Bronchial epithelial cell (primary cell): ENCODE measurements around the gene ST3GAL4. TPM values are rescaled to one million over a fixed set of nuclear protein-coding genes. Genes with fewer than 3 reads are reported as not detected.
A peak's percentile ranks its signal among the peaks of the same experiment; 100 is the strongest.

Source experiments
- DNase-seq: peaks from one replicate; pipeline ENCODE4 v3.0.0-alpha.2; 2010; ENCODE audit warnings: low read depth
- FAIRE-seq: peaks from 2 replicates; lab custom pipeline; 2011; peaks lifted over from hg19 to GRCh38; lab: Jason Lieb, UNC
- H3K27me3 ChIP-seq: 2 replicates; pipeline ENCODE4 v1.5.1; 2011; ENCODE audit warnings: low read length; ENCODE audit not compliant: control insufficient read depth, insufficient read depth
- H3K36me3 ChIP-seq: 2 replicates; pipeline ENCODE4 v1.5.1; 2011; ENCODE audit warnings: low read length; ENCODE audit not compliant: control insufficient read depth, insufficient read depth
- H3K4me3 ChIP-seq: 2 replicates; pipeline ENCODE4 v1.5.1; 2011; ENCODE audit warnings: mild to moderate bottlenecking, low read depth, low read length, control low read depth
- total RNA-seq: library from RNA; depleted of rRNA; stranded (reverse); fragments of >200 nt; gene quantifications from 2 replicates; pipeline ENCODE4 v1.2.1, GENCODE V29; 2014
- TF ChIP-seq, protein P1 (sequence below): IDR thresholded peaks from 2 replicates; pipeline ENCODE4 v1.5.1; 2011; ENCODE audit warnings: mild to moderate bottlenecking, moderate library complexity, low read length, control low read depth, inconsistent platforms; ENCODE audit not compliant: insufficient read depth, severe bottlenecking

Gene ST3GAL4
- total RNA-seq, 1 donor from 2014 or later: 12.4 TPM

DNA sequence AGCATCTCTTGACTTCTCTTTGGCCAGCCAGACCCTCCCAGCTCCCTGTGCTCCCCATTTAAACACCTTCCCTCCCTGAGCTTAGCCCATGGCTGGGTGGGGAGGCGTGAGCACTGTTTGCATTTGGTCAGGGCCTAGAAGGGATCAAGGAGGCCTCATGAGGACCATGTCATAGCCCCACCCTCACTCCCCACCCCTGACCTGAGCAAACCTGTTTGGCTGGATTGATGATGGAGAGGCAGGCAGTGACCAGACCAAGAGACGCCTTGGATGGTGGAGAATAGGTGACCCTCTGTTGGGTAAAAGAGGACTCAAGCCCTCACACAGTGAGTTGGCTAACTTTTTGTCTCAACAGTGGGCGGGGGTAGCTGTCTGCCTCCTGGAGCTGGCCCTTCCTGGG lies 49.9 kb downstream of the ST3GAL4 start:
- FAIRE-seq (no peak), DNase-seq (peak; percentile 43)
- peaks cover 1% of the 10 kb centered on the region for H3K36me3 ChIP-seq
- TF ChIP-seq, protein P1, sequence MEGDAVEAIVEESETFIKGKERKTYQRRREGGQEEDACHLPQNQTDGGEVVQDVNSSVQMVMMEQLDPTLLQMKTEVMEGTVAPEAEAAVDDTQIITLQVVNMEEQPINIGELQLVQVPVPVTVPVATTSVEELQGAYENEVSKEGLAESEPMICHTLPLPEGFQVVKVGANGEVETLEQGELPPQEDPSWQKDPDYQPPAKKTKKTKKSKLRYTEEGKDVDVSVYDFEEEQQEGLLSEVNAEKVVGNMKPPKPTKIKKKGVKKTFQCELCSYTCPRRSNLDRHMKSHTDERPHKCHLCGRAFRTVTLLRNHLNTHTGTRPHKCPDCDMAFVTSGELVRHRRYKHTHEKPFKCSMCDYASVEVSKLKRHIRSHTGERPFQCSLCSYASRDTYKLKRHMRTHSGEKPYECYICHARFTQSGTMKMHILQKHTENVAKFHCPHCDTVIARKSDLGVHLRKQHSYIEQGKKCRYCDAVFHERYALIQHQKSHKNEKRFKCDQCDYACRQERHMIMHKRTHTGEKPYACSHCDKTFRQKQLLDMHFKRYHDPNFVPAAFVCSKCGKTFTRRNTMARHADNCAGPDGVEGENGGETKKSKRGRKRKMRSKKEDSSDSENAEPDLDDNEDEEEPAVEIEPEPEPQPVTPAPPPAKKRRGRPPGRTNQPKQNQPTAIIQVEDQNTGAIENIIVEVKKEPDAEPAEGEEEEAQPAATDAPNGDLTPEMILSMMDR: no peak
- H3K4me3 ChIP-seq: no peak overlapping the region
- H3K27me3 ChIP-seq: no peaks in the 10 kb centered on the region

DNA sequence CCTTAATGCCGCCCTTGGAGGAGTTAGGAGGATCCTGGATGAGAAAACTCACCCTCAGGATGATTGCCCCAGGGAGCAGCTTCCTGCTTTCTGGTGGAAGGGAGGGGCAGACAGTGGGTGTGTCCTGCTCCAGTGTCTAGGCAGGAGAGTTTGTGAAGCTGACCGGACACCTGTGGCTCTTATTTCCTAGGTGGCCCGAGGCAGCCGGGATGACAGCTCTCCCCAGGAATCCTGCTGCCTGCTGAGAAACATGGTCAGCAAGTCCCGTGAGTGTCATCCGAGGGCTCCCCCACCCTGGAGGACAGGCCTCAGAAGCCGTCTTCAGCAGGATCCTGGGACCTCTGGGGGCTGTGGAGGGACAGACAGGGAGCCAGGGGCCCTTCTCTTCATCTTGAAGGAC lies 50.4 kb downstream of the ST3GAL4 start:
- no peak for FAIRE-seq
- no peaks in the 10 kb centered on the region for H3K27me3 ChIP-seq
- H3K4me3 ChIP-seq: no peak overlapping the region
- peaks cover 1% of the 10 kb centered on the region for H3K36me3 ChIP-seq
- TF ChIP-seq, protein P1: no peak
- peak; percentile 37 for DNase-seq

DNA sequence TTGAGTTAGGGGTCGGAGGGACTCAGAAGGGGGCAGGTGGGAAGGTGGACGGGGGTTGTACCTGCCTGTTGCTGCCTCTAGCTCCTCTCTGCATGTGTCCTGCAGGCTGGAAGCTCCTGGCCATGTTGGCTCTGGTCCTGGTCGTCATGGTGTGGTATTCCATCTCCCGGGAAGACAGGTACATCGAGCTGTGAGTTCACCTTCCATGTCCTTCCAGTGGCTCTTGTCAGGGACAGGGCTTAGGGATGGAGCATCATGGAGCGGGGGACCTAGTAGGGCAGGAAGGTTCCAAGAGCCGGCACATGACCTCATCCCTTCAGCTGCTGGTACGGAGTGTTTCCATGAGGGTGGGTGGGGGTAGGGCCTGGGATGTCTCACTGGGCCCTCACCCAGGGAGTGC lies 50.9 kb downstream of the ST3GAL4 start:
- H3K36me3 ChIP-seq: peaks cover 1% of the 10 kb centered on the region
- FAIRE-seq: no peak
- H3K4me3 ChIP-seq: no peak overlapping the region
- TF ChIP-seq, protein P1: no peak
- no peak for DNase-seq
- H3K27me3 ChIP-seq: no peaks in the 10 kb centered on the region

DNA sequence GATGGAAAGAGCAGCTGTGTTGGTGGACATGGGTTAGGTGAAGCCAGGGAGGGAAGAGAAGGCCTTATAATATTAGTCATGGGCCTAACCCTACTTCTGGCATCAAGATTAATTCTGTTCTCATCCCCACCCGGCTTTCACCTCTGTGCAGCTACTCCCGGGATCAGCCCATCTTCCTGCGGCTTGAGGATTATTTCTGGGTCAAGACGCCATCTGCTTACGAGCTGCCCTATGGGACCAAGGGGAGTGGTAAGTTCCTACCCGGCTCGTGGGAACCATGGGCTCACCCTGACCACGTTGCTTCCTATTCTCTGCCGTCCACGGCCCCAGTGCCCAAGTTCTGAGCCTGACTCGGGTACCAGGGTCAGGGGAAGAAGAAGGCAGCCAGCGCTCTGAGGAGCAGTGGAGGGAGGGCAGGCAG lies 51.6 kb downstream of the ST3GAL4 start:
- FAIRE-seq: no peak
- no peak for DNase-seq
- TF ChIP-seq, protein P1: no peak
- Histone ChIP-seq H3K4me3 (no peak overlapping the region), H3K27me3 (no peaks in the 10 kb centered on the region), H3K36me3 (peaks cover 1% of the 10 kb centered on the region)

DNA sequence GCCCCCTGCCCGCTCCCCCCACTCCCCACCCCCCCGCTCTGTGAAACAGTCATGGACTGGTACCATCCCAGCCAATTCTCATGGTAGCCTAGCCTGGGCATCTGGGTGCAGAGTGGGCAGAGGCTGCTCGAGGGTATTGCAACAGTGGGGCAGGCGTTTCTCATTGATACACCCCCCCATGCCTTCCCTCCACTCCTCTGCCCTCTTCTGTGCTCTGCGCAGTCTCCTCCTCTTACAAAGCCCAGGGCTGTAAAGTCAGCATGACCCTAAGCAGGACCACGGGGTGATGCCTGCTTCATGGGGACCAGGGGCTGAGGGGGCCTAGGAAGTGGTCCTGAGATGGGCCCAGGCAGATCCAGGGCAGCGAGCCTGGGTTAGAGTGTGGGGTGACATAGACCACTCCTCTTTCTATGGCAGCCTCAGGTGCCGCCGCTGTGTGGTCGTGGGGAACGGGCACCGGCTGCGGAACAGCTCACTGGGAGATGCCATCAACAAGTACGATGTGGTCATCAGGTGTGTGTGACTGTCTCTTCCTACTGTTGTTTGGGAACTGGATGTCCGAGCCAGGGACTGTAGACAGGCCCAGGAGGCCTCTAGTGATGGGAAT lies 52.3 kb downstream of the ST3GAL4 start:
- FAIRE-seq (no peak), DNase-seq (no peak)
- Histone ChIP-seq H3K36me3 (peaks cover 1% of the 10 kb centered on the region), H3K27me3 (no peaks in the 10 kb centered on the region), H3K4me3 (no peak overlapping the region)
- TF ChIP-seq, protein P1: no peak

DNA sequence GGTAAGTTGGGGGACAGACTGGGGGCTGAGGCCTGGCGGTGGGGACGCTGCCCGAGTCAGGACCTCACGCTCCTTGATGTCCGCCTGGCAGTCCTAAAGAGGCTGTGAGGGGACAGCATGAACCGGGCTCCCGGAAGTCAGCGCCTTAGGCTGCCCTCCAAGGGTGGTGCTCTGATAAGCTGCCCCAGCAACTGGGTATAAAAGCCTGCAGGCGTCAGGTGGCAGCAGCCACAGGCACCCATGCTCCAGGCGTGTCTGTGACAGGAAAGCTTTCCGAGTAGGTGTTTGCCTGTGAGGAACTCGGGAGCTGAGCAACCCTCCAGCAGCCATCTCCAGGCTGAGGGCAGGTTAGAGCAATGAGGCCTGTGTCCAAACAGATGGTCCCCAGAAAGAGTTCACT lies 53.0 kb downstream of the ST3GAL4 start:
- no peak for FAIRE-seq
- DNase-seq: no peak
- Histone ChIP-seq H3K36me3 (peaks cover 1% of the 10 kb centered on the region), H3K27me3 (no peaks in the 10 kb centered on the region), H3K4me3 (no peak overlapping the region)
- TF ChIP-seq, protein P1: no peak
